H1 (cell line): Measurements from ENCODE around the gene ELP1. TPM values are rescaled to one million over a fixed set of nuclear protein-coding genes. Genes with fewer than 3 reads are reported as not detected.

Experiments
- CTCF ChIA-PET: fragments of 300-600 bp; sonication (Branson Sonifier 250); formaldehyde crosslinking; loops from one replicate; lab custom pipeline; 2021; ENCODE audit not compliant: partially characterized antibody; lab: Charles Lee
- POLR2A ChIA-PET: fragments of 300-600 bp; sonication (Branson Sonifier 250); formaldehyde crosslinking; loops from one replicate; lab custom pipeline; 2021; ENCODE audit warnings: inconsistent platforms; ENCODE audit not compliant: partially characterized antibody; lab: Charles Lee
- DNase-seq, 2 experiments: peaks; one replicate each; pipeline versions ENCODE4 v3.0.0 to v3.0.0-alpha.2; 2010 to 2022; ENCODE audit warnings: low spot score in 2 of 2, low read depth in 1 of 2, mixed read lengths in 1 of 2
- FAIRE-seq: peaks from 2 replicates; lab custom pipeline; 2011; peaks lifted over from hg19 to GRCh38; lab: Jason Lieb, UNC
- H2AFZ ChIP-seq: 2 replicates; pipeline ENCODE4 v1.8.1; 2012; ENCODE audit warnings: low read length, inconsistent platforms
- H2AK5ac ChIP-seq: 2 replicates; pipeline ENCODE4 v1.6.1; 2013; ENCODE audit warnings: low read depth, low read length
- H2BK120ac ChIP-seq: replicated peaks from 2 replicates; pipeline ENCODE3; 2013; ENCODE audit warnings: low read depth, low read length, inconsistent platforms
- H2BK12ac ChIP-seq: 2 replicates; pipeline ENCODE4 v1.6.1; 2013; ENCODE audit warnings: low read depth, low read length
- H2BK15ac ChIP-seq: 2 replicates; pipeline ENCODE4 v1.6.1; 2013; ENCODE audit warnings: low read length
- H2BK20ac ChIP-seq: 2 replicates; pipeline ENCODE4 v1.6.1; 2013; ENCODE audit warnings: low read length
- H2BK5ac ChIP-seq: 2 replicates; pipeline ENCODE4 v1.6.1; 2013; ENCODE audit warnings: low read depth, low read length
- H3K14ac ChIP-seq: 2 replicates; pipeline ENCODE4 v1.6.1; 2013; ENCODE audit warnings: inconsistent platforms; ENCODE audit not compliant: insufficient read length
- H3K18ac ChIP-seq: 2 replicates; pipeline ENCODE4 v1.6.1; 2013; ENCODE audit warnings: low read length; ENCODE audit errors: extremely low read depth
- H3K23ac ChIP-seq: 2 replicates; pipeline ENCODE4 v1.6.1; 2013; ENCODE audit warnings: inconsistent platforms; ENCODE audit not compliant: insufficient read length
- H3K23me2 ChIP-seq: 2 replicates; pipeline ENCODE4 v1.6.1; 2013; ENCODE audit warnings: low read depth, low read length
- H3K27ac ChIP-seq: 2 replicates; pipeline ENCODE4 v1.6.1; 2011; ENCODE audit warnings: low read depth, low read length, inconsistent platforms
- H3K27me3 ChIP-seq, 4 experiments: replicated peaks in 1 of 4; 1 replicate in 1 of 4; 2 replicates in 3 of 4; pipeline versions ENCODE4 v1.6.1 to v1.8.1; 2011 to 2013; ENCODE audit warnings: low read length in 3 of 4, mild to moderate bottlenecking in 3 of 4, inconsistent platforms in 2 of 4, mixed read lengths in 2 of 4, moderate library complexity in 1 of 4; ENCODE audit not compliant: control insufficient read depth in 3 of 4, insufficient read depth in 3 of 4; ENCODE audit errors: extremely low read depth in 1 of 4
- H3K36me3 ChIP-seq, 4 experiments: 2 replicates each; pipeline versions ENCODE4 v1.6.1 to v1.8.1; 2011 to 2013; ENCODE audit warnings: mild to moderate bottlenecking in 4 of 4, low read length in 3 of 4, moderate library complexity in 2 of 4, control low read depth in 1 of 4, inconsistent platforms in 1 of 4; ENCODE audit not compliant: insufficient read depth in 4 of 4, control insufficient read depth in 2 of 4
- H3K4ac ChIP-seq: replicated peaks from 2 replicates; pipeline ENCODE3; 2013; ENCODE audit warnings: low read length, low read depth, mixed read lengths, inconsistent platforms; ENCODE audit not compliant: insufficient read length
- H3K4me1 ChIP-seq, 4 experiments: replicated peaks in 1 of 4; 1 replicate in 1 of 4; 2 replicates in 3 of 4; pipeline versions ENCODE4 v1.6.1 to v1.8.1; 2011 to 2013; ENCODE audit warnings: low read length in 3 of 4, inconsistent platforms in 2 of 4, mixed read lengths in 1 of 4; ENCODE audit not compliant: insufficient read depth in 4 of 4, control insufficient read depth in 3 of 4
- H3K4me2 ChIP-seq, 2 experiments: 2 replicates each; pipeline versions ENCODE4 v1.6.1 to v1.8.1; 2011 to 2013; ENCODE audit warnings: low read depth in 2 of 2, low read length in 2 of 2, control low read depth in 1 of 2, inconsistent platforms in 1 of 2, mild to moderate bottlenecking in 1 of 2; ENCODE audit not compliant: insufficient read depth in 1 of 2
- H3K4me3 ChIP-seq, 4 experiments: fragments of 200-600, 300-600 bp in 1 of 4; sonication (generic), shearing (Covaris generic), sonication (Bioruptor Twin) in 1 of 4; 2 replicates each; pipeline versions ENCODE4 v1.5.1 to v1.8.1; 2011 to 2016; ENCODE audit warnings: low read length in 4 of 4, low read depth in 3 of 4, control low read depth in 2 of 4, inconsistent platforms in 2 of 4, mild to moderate bottlenecking in 2 of 4, mixed read lengths in 1 of 4, moderate library complexity in 1 of 4; ENCODE audit not compliant: insufficient read depth in 2 of 4; ENCODE audit errors: extremely low read depth in 1 of 4
- H3K56ac ChIP-seq: replicated peaks from 2 replicates; pipeline ENCODE3; 2013; ENCODE audit warnings: low read depth, mild to moderate bottlenecking, mixed read lengths, low read length, inconsistent platforms; ENCODE audit not compliant: insufficient read length
- H3K79me1 ChIP-seq: 2 replicates; pipeline ENCODE4 v1.6.1; 2013; ENCODE audit warnings: low read depth, low read length, control low read depth
- H3K79me2 ChIP-seq, 2 experiments: 2 replicates each; pipeline versions ENCODE4 v1.6.1 to v1.8.1; 2012 to 2013; ENCODE audit warnings: low read length in 2 of 2, mild to moderate bottlenecking in 2 of 2, inconsistent platforms in 1 of 2; ENCODE audit not compliant: insufficient read depth in 2 of 2, control insufficient read depth in 1 of 2
- H3K9ac ChIP-seq, 4 experiments: replicated peaks in 1 of 4; 1 replicate in 1 of 4; 2 replicates in 3 of 4; pipeline versions ENCODE4 v1.6.1 to v1.8.1; 2011 to 2013; ENCODE audit warnings: low read depth in 3 of 4, low read length in 3 of 4, control low read depth in 2 of 4, mild to moderate bottlenecking in 2 of 4, moderate library complexity in 2 of 4, inconsistent platforms in 1 of 4; ENCODE audit errors: extremely low read depth in 1 of 4
- H3K9me3 ChIP-seq, 2 experiments: 2 replicates each; pipeline versions ENCODE4 v1.6.1 to v1.8.1; 2012 to 2013; ENCODE audit warnings: mild to moderate bottlenecking in 2 of 2, moderate library complexity in 2 of 2, control low read depth in 1 of 2, inconsistent platforms in 1 of 2, low read depth in 1 of 2, low read length in 1 of 2, mixed read lengths in 1 of 2; ENCODE audit not compliant: insufficient read depth in 2 of 2
- H4K20me1 ChIP-seq, 2 experiments: replicated peaks in 1 of 2; 2 replicates each; pipeline versions ENCODE3 to v1.8.1; 2011 to 2013; ENCODE audit warnings: inconsistent platforms in 2 of 2, low read length in 2 of 2, mild to moderate bottlenecking in 1 of 2; ENCODE audit not compliant: insufficient read depth in 2 of 2, control insufficient read depth in 1 of 2
- H4K5ac ChIP-seq: 2 replicates; pipeline ENCODE4 v1.6.1; 2013; ENCODE audit warnings: low read length, low read depth, mixed read lengths, inconsistent platforms; ENCODE audit not compliant: insufficient read length
- H4K8ac ChIP-seq: 2 replicates; pipeline ENCODE4 v1.8.0; 2013; ENCODE audit warnings: mild to moderate bottlenecking, moderate library complexity, low read length, inconsistent platforms; ENCODE audit not compliant: insufficient read depth; ENCODE audit errors: extremely low read depth
- H4K91ac ChIP-seq: replicated peaks from 2 replicates; pipeline ENCODE3; 2013; ENCODE audit warnings: low read length, mixed read lengths, inconsistent platforms; ENCODE audit not compliant: insufficient read length
- ASH2L ChIP-seq: fragments of 200-600, 300-600 bp; sonication (generic); IDR thresholded peaks from one replicate; pipeline ENCODE4 v1.7.1; 2017; ENCODE audit warnings: low read length
- ATF3 ChIP-seq: IDR thresholded peaks from 2 replicates; pipeline ENCODE4 v1.6.1; 2011; ENCODE audit warnings: low read depth, mild to moderate bottlenecking, low read length; ENCODE audit not compliant: insufficient read depth
- BCL11A ChIP-seq, 2 experiments: IDR thresholded peaks; one replicate each; pipeline ENCODE4 v1.6.1; 2011; ENCODE audit warnings: low read depth in 2 of 2, low read length in 2 of 2, mild to moderate bottlenecking in 2 of 2
- CBX5 ChIP-seq: fragments of 300-800, 300-1000 bp; sonication (generic); IDR thresholded peaks from 2 replicates; pipeline ENCODE4 v1.7.1; 2016; ENCODE audit warnings: antibody characterized with exemption, low read length, low read depth
- CBX8 ChIP-seq: fragments of 300-800, 300-1000 bp; sonication (generic); IDR thresholded peaks from 2 replicates; pipeline ENCODE4 v1.7.1; 2016; ENCODE audit warnings: low read depth, low read length, borderline replicate concordance
- CHD2 ChIP-seq: IDR thresholded peaks from 2 replicates; pipeline ENCODE4 v1.6.1; 2012; ENCODE audit warnings: low read length, improper control_type of control experiment
- KDM4A ChIP-seq: IDR thresholded peaks from one replicate; pipeline ENCODE4 v1.7.1; 2012; ENCODE audit warnings: low read depth, mild to moderate bottlenecking, moderate library complexity, low read length, inconsistent platforms; ENCODE audit not compliant: severe bottlenecking
- POLR2AphosphoS5 ChIP-seq: IDR thresholded peaks from 2 replicates; pipeline ENCODE4 v1.6.1; 2011; ENCODE audit warnings: low read depth, low read length
- SP2 ChIP-seq: IDR thresholded peaks from 2 replicates; pipeline ENCODE4 v1.6.1; 2012; ENCODE audit warnings: mild to moderate bottlenecking, low read length, inconsistent platforms
- SRF ChIP-seq: IDR thresholded peaks from 2 replicates; pipeline ENCODE4 v1.6.1; 2011; ENCODE audit warnings: mild to moderate bottlenecking, low read depth, low read length, moderate library complexity
- SUZ12 ChIP-seq: fragments of 200-600 bp; sonication (generic); IDR thresholded peaks from 2 replicates; pipeline ENCODE4 v1.6.1; 2012; ENCODE audit warnings: mild to moderate bottlenecking, inconsistent platforms, low read length, moderate library complexity, mixed read lengths
- WGBS, 2 experiments: shearing (Covaris generic) in 1 of 2; methylation state at CpG; one replicate each; pipeline versions ENCODE4 v1.1.6 to v1.1.7; 2013 to 2015; ENCODE audit warnings: low lambda C conversion rate in 2 of 2, mixed read lengths in 2 of 2, inconsistent platforms in 1 of 2, low coverage in 1 of 2, missing lambda C conversion rate in 1 of 2; ENCODE audit not compliant: insufficient replicate concordance in 2 of 2, insufficient coverage in 1 of 2, insufficient read length in 1 of 2; ENCODE audit errors: extremely low coverage in 1 of 2, missing lambda C conversion rate in 1 of 2; 5-methylcytosine and 5-hydroxymethylcytosine counted together
- polyA plus RNA-seq, 7 experiments: library from polyadenylated mRNA; depleted of rRNA in 3 of 7; stranded (reverse) in 5 of 7; unstranded in 2 of 7; fragments of >200 nt in 5 of 7; fragments of 200-250 nt in 2 of 7; gene quantifications; 1 replicate in 5 of 7; 2 replicates in 1 of 7; 4 replicates in 1 of 7; pipeline versions ENCODE4 v1.2.1 to v1.2.3, GENCODE V29; 2011 to 2013; ENCODE audit warnings: missing spikeins in 2 of 7, mixed read lengths in 2 of 7
- total RNA-seq: library from RNA; stranded (reverse); fragmentation: NEBNext Ultra II Directional; extraction: Animal tissue kit (Norgen Biotek cat#: 25700); gene quantifications from 2 replicates; pipeline ENCODE4 v1.2.1, GENCODE V29; 2021
- TF ChIP-seq, protein P1 (sequence below): IDR thresholded peaks from 2 replicates; pipeline ENCODE4 v1.6.1; 2011; ENCODE audit warnings: low read length, improper control_type of control experiment

ELP1 gene
- total and polyA plus RNA-seq, 2 of the 8 experiments (the other 6 are each of a cell fraction or from before 2014, with no cell fraction given) = 13.9 to 31.3 TPM

DNA sequence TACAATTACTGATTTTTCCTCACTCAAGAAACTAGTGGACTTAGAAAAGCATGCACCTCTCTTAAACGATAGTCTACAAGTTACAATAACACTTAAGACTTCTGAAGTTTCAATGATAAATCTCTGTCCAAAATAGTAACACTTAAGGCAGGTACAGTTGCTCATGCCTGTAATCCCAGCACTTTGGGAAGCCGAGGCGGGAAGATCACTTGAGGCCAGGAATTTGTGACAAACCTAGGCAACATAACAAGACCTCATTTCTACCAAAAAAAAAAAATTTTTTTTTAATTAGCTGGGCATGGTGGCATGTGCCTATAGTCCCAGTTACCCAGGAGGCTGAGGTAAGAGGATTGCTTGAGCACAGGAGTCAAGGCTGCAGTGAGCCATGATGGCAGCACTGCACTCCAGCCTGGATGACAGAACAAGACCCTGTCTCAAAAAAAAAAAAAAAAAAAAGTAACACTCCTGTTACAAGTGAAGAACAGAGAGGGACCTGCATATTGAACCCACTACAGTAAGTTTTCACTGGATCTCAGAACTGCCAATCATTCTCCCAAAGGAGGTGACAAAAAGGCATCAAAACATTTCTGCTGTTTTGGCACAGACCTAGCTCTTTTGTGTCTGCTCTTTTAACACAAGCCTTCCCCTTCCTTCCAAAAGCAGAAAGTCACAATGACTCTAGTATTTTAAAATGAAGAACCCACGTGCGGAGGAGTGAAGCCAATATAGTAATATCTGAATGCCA lies 3.8 kb upstream of the ELP1 start:
- Histone ChIP-seq H3K27me3 (no peaks in the 10 kb centered on the region), H3K27ac (no peak overlapping the region), H3K9me3 (no peaks in the 10 kb centered on the region), H2AK5ac (no peak overlapping the region), H3K14ac (no peak overlapping the region), H2BK15ac (no peak overlapping the region), H4K20me1 (no peaks in the 10 kb centered on the region), H2AFZ (no peak overlapping the region), H3K79me1 (no peaks in the 10 kb centered on the region; the same call in none of the 2 replicates), H3K4me1 (peaks cover 0 to 4% (median under 1%) of the 10 kb centered on the region in 4 experiments; a peak in 4 of 7 replicates), H2BK5ac (no peak overlapping the region), H3K4me3 (no peak overlapping the region), H2BK120ac (no peak overlapping the region), H2BK12ac (no peak overlapping the region), H4K8ac (no peak overlapping the region), H4K91ac (no peak overlapping the region), H3K9ac (no peak overlapping the region), H3K23ac (no peak overlapping the region), H3K23me2 (peaks cover 10% of the 10 kb centered on the region), H3K79me2 (peaks cover 6 to 7% of the 10 kb centered on the region in 2 experiments), H3K4me2 (no peak overlapping the region), H2BK20ac (no peak overlapping the region), H3K56ac (no peak overlapping the region), H3K36me3 (peaks cover 0 to 21% (median 6%) of the 10 kb centered on the region in 4 experiments; a peak in 4 of 8 replicates), H4K5ac (no peak overlapping the region), H3K4ac (no peak overlapping the region), H3K18ac (no peak overlapping the region)
- ChIA-PET CTCF (interaction anchor here (1.3 kb wide), 1 partner anchor 17 kb away, joined by 3 read pairs; no protein-coding TSS in a partner anchor), POLR2A (no interaction called here)
- FAIRE-seq = no peak
- no peak for DNase-seq
- WGBS, 2 experiments = 76% methylated on average over 5 of the region's 5 CpGs; no CpG with 5 or more reads in 1 of the 2 experiments
- TF ChIP-seq POLR2AphosphoS5 = no peak
- TF ChIP-seq SRF = no peak
- TF ChIP-seq CBX5 = no peak
- no peak for TF ChIP-seq CHD2
- TF ChIP-seq ASH2L = no peak
- no peak for TF ChIP-seq CBX8
- no peak for TF ChIP-seq SUZ12
- no peak for TF ChIP-seq ATF3
- TF ChIP-seq, protein P1, sequence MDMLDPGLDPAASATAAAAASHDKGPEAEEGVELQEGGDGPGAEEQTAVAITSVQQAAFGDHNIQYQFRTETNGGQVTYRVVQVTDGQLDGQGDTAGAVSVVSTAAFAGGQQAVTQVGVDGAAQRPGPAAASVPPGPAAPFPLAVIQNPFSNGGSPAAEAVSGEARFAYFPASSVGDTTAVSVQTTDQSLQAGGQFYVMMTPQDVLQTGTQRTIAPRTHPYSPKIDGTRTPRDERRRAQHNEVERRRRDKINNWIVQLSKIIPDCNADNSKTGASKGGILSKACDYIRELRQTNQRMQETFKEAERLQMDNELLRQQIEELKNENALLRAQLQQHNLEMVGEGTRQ = no peak
- TF ChIP-seq KDM4A = no peak
- TF ChIP-seq SP2 = no peak
- TF ChIP-seq BCL11A (IDR thresholded peaks at IDR 0.05; ENCODE audit: low read depth in 2 of 2, low read length in 2 of 2) = no peak
